GM18520 (cell line): Measurements from ENCODE around the gene PCDHGB3.
"Not testable (repeated sequence)": the region's sequence is repeated elsewhere in the genome, so short reads cannot be mapped to it uniquely, and the experiment has no call there.

ENCODE experiments used
- ATAC-seq: cut with Tn5 transposase; IDR thresholded peaks from one replicate; pipeline ENCODE4 v1.9.1; 2021; ENCODE audit not compliant: unreplicated experiment

The PCDHGB3 gene

DNA sequence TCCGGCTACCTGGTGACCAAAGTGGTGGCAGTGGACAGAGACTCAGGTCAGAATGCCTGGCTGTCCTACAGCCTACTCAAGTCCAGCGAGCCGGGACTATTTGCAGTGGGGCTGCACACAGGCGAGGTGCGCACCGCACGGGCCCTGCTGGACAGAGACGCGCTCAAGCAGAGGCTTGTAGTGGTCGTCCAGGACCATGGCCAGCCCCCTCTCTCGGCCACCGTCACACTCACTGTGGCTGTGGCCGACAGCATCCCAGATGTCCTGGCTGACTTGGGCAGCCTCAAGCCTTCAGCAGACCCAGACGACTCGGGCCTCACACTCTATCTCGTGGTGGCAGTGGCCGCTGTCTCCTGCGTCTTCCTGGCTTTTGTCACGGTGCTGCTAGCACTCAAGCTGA is 13.1 kb upstream of the PCDHGB3 start:
- no peak for ATAC-seq

DNA sequence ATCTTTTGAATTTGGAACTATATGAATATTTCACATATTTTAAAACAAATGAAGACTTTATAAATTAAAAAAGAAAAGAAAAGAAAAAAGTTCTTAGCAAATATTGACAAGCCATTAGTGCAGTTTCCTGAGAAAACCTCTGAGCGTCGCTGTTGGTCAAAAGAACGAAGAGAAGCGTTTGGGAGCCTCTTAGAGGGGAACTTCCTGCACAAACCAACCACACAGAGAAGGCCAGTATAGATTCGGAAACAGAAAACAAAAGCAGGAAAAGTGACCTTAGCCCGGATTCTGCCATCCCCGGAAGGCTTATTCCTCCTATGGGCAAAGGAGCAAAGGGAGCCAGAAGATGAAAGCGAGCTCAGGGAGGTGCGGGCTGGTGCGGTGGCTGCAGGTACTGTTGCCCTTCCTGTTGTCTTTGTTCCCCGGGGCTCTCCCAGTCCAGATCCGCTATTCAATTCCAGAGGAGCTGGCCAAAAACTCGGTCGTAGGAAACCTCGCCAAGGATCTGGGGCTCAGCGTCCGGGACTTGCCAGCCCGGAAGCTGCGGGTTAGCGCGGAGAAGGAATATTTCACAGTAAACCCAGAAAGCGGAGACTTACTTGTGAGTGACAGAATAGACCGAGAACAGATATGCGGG is 10.1 kb upstream of the PCDHGB3 start, which contains the start of gene PCDHGB2:
Gene PCDHGB2 (plus strand): TSS at position 205 of the 637 bp plus-strand sequence. CDS start 142 bp downstream, at position 347.
- no peak for ATAC-seq

DNA sequence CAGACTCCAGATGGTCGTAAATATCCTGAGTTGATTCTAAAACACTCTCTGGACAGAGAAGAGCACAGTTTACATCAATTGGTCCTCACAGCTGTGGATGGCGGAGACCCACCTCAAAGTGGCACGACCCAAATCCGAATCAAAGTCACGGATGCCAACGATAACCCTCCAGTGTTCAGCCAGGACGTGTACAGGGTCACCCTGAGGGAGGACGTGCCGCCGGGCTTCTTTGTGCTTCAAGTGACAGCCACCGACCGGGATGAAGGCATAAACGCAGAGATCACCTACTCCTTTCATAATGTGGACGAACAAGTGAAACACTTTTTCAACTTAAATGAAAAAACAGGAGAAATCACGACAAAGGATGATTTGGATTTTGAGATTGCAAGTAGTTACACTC is 9.4 kb upstream of the PCDHGB3 start:
- no peak for ATAC-seq

DNA sequence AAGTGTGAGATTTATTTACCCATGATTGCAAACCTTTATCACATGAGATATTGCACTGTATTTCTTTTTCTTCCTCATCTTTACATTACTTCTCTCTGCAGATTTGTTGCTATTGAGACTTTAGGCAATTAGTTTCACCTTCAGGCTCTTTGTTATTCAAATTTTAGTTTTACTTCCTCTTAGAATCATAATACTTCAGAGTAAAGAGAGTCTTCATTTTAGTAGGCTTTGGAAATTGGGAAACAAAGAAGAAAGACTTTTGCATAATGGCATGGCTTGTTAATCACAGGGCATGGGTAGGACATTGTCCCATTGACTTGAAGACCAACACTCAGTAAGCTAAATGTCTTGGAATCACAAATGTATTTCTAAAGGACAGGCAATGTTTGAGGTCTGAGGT is 7.3 kb upstream of the PCDHGB3 start:
- no peak for ATAC-seq

DNA sequence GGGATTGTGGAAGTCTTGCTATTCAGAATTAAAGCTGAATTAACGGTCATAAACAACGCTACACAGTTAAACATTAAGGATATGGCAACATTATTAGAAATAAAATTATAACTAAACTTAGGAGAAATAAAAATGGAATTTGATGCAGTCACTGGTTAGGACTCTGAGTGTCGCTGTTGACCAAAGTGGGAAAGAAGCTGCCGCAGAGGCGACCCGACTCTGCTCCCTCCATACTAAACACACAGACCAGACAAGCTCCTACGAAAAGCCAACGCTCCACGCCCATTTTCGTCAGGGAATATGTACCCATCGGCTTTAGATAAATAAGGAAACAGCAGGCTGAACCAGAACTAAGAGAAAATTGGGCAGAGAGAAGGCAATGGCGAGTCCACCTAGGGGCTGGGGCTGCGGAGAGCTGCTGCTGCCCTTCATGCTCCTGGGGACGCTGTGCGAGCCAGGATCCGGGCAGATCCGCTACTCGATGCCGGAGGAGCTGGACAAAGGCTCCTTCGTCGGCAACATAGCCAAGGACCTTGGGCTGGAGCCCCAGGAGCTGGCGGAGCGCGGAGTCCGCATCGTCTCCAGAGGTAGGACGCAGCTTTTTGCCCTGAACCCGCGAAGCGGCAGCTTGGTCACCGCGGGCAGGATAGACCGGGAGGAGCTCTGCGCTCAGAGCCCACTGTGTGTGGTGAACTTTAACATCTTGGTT is 5.9 kb upstream of the PCDHGB3 start, which contains the start of gene PCDHGA5:
Gene PCDHGA5 (plus strand): TSS at position 211 of the 709 bp plus-strand sequence. CDS start 169 bp downstream, at position 380.
- ATAC-seq = no peak

GRCh38 chr5:141366016-141366896 is 3.8 kb upstream of the PCDHGB3 start:
- no peak for ATAC-seq

DNA sequence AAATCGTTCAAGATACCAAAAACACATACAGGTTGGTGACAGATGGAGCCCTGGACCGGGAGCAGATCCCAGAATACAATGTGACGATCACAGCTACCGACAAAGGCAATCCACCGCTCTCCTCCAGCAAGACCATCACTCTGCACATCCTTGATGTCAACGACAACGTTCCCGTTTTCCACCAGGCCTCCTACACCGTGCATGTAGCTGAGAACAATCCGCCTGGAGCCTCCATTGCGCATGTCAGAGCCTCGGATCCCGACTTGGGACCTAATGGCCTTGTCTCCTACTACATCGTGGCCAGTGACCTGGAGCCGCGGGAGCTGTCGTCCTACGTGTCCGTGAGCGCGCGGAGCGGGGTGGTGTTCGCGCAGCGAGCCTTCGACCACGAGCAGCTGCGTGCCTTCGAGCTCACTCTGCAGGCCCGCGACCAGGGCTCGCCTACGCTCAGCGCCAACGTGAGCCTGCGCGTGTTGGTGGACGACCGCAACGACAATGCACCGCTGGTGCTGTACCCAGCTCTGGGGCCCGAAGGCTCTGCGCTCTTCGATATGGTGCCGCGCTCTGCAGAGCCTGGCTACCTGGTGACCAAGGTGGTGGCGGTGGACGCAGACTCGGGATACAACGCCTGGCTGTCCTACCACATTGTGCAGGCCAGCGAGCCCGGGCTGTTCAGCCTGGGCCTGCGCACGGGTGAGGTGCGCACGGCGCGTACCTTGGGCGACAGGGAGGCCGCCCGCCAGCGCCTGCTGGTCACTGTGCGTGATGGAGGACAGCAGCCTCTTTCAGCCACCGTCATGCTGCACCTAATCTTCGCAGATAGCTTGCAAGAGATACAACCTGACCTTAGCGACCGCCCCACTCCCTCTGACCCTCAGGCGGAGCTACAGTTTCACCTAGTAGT is 1.8 kb downstream of the PCDHGB3 start:
- ATAC-seq = no peak

DNA sequence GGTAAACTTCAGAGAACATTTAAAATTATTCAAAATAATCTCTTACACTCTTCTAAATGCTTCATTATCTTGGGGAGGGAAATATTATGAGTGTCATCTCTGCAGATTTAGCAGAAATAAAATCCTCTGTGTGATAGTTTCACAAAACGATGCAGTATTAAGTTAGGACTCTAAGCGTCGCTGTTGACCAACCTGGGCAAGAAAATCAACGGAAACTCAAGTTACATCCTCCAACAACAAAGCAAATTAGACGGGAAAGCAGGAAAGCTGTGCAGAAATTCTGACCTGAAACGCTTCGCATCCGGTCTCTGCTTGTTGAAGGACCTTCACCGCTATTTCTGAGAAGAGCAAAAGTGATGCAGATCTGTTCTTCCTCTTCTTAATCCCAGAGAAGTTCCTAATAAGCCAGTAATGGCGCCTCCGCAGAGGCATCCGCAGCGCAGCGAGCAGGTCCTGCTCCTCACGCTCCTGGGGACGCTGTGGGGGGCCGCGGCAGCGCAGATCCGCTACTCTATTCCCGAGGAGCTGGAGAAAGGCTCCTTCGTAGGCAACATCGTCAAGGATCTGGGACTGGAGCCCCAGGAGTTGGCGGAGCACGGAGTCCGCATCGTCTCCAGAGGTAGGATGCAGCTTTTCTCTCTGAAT is 3.8 kb downstream of the PCDHGB3 start, which contains the start of gene PCDHGA6:
Gene PCDHGA6 (plus strand): TSS at position 219 of the 645 bp plus-strand sequence. CDS start 193 bp downstream, at position 412.
- ATAC-seq = no peak

- ATAC-seq = no peak
Observed at GRCh38 chr5:141374627-141375026, 4.6 kb downstream of the PCDHGB3 start.

- ATAC-seq = not testable (repeated sequence)
Observed at GRCh38 chr5:141375444-141376155, 5.6 kb downstream of the PCDHGB3 start.

DNA sequence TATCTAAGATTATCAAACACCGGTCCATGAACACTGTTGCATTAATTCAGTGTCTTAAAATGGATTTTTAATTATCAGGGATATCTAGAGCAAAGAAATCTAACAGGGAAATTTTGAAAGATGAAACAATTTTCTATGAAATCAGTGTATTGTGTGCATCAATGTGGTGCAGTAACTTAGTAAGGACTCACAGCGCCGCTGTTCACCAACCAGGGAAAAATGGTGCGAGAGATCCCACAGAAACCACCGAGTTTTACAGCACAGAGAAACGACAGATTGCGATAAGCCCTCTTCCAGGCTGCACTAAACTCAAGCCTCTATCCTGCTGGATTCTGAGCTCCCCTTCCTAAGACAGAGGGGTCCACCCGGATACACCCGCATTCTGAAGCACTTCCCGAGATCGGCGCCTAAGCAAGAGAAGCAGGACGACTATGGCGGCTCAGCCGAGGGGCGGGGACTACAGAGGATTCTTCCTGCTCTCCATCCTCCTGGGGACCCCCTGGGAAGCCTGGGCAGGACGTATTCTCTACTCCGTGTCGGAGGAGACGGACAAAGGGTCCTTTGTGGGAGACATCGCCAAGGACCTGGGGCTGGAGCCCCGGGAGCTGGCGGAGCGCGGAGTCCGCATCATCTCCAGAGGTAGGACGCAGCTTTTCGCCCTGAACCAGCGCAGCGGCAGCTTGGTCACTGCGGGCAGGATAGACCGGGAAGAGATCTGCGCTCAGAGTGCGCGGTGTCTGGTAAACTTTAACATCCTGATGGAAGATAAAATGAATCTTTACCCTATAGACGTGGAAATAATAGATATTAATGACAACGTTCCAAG is 12.6 kb downstream of the PCDHGB3 start, which contains the start of gene PCDHGA7:
Gene PCDHGA7 (plus strand): TSS at position 274 of the 826 bp plus-strand sequence. CDS start 158 bp downstream, at position 432.
- ATAC-seq = no peak

DNA sequence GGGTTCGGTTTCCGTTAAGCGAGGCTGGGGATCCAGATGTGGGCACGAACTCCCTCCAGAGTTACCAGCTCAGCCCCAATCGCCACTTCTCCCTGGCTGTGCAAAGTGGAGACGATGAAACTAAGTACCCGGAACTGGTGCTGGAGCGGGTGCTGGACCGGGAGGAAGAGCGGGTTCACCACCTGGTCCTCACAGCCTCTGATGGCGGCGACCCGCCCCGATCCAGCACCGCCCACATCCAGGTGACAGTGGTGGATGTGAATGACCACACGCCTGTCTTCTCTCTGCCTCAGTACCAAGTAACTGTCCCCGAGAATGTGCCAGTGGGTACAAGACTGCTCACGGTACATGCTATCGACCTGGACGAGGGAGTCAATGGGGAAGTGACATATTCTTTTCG is 13.3 kb downstream of the PCDHGB3 start:
- ATAC-seq = no peak

DNA sequence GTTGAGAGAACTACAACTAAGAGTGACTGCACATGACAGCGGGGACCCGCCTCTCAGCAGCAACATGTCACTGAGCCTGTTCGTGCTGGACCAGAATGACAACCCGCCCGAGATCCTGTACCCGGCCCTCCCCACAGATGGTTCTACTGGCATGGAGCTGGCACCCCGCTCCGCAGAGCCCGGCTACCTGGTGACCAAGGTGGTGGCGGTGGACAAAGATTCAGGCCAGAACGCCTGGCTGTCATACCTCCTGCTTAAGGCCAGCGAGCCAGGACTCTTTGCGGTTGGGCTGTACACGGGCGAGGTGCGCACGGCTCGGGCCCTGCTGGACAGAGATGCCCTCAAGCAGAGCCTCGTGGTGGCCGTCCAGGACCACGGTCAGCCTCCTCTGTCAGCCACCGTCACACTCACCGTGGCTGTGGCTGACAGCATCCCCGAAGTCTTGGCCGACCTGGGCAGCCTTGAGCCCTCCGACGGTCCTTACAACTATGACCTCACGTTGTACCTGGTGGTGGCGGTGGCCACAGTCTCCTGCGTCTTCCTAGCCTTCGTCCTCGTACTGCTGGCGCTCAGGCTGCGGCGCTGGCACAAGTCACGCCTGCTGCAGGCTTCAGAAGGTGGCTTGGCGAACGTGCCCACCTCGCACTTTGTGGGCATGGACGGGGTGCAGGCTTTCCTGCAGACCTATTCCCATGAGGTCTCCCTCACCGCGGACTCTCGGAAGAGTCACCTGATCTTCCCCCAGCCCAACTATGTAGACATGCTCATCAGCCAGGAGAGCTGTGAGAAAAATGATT is 14.6 kb downstream of the PCDHGB3 start:
- no peak for ATAC-seq

GRCh38 chr5:141387557-141388311 is 17.7 kb downstream of the PCDHGB3 start, which contains the start of gene PCDHGB4:
TSS of gene PCDHGB4 (plus strand) at chr5:141387698. CDS start at chr5:141387885, 187 bp downstream.
- not testable (repeated sequence) for ATAC-seq

- ATAC-seq = no peak
Observed at GRCh38 chr5:141388661-141389060, 18.6 kb downstream of the PCDHGB3 start.
